ENCODE measurements around the gene NDUFB5.
A peak's percentile ranks its signal among the peaks of the same experiment; 100 is the strongest.

The NDUFB5 gene

GRCh38 chr3:179604321-179605078 is at the start of gene NDUFB5, which contains the start of gene MRPL47:
TSS of gene NDUFB5 (plus strand) at chr3:179604794. CDS start at chr3:179604816, 22 bp downstream.
TSS of gene MRPL47 (minus strand) at chr3:179604638. CDS start at chr3:179604624, 14 bp downstream.
- DNase-seq (ENCODE audit: low read depth): peak; percentile 81

GRCh38 chr3:179558742-179559364 is 45.7 kb upstream of the NDUFB5 start:
- no peak for DNase-seq (ENCODE audit: low read depth)

- DNase-seq (ENCODE audit: low read depth): no peak
Measured at GRCh38 chr3:179560791-179561190, 43.8 kb upstream of the NDUFB5 start.

- DNase-seq (ENCODE audit: low read depth): peak; percentile 90
Measured at GRCh38 chr3:179562591-179563270, 41.9 kb upstream of the NDUFB5 start, which contains the start of gene ACTL6A. TSS of gene ACTL6A (plus strand) at chr3:179562926. CDS start at chr3:179563093, 167 bp downstream.

- DNase-seq (ENCODE audit: low read depth): peak; percentile 24
Measured at GRCh38 chr3:179563271-179563783, 41.3 kb upstream of the NDUFB5 start.

GRCh38 chr3:179565496-179565895 is 39.1 kb upstream of the NDUFB5 start:
- DNase-seq (ENCODE audit: low read depth): no peak

GRCh38 chr3:179580992-179581391 is 23.6 kb upstream of the NDUFB5 start:
- no peak for DNase-seq (ENCODE audit: low read depth)

- DNase-seq (ENCODE audit: low read depth): no peak
Measured at GRCh38 chr3:179589143-179589542, 15.5 kb upstream of the NDUFB5 start.

- no peak for DNase-seq (ENCODE audit: low read depth)
Measured at GRCh38 chr3:179590669-179591068, 13.9 kb upstream of the NDUFB5 start.

GRCh38 chr3:179591313-179591712 is 13.3 kb upstream of the NDUFB5 start:
- DNase-seq (ENCODE audit: low read depth): no peak

GRCh38 chr3:179599531-179599930 is 5.1 kb upstream of the NDUFB5 start:
- no peak for DNase-seq (ENCODE audit: low read depth)

GRCh38 chr3:179603321-179603720 is 1.3 kb upstream of the NDUFB5 start:
- no peak for DNase-seq (ENCODE audit: low read depth)

GRCh38 chr3:179603831-179604230 is 763 bp upstream of the NDUFB5 start:
- no peak for DNase-seq (ENCODE audit: low read depth)

GRCh38 chr3:179606534-179607085 is 2.0 kb downstream of the NDUFB5 start:
- no peak for DNase-seq (ENCODE audit: low read depth)

- no peak for DNase-seq (ENCODE audit: low read depth)
Measured at GRCh38 chr3:179608931-179609720, 4.5 kb downstream of the NDUFB5 start.

GRCh38 chr3:179610066-179610465 is 5.5 kb downstream of the NDUFB5 start:
- DNase-seq (ENCODE audit: low read depth): no peak

- no peak for DNase-seq (ENCODE audit: low read depth)
Measured at GRCh38 chr3:179613807-179614206, 9.2 kb downstream of the NDUFB5 start.

GRCh38 chr3:179615458-179616173 is 11.0 kb downstream of the NDUFB5 start:
- DNase-seq (ENCODE audit: low read depth): no peak

- no peak for DNase-seq (ENCODE audit: low read depth)
Measured at GRCh38 chr3:179622023-179622422, 17.4 kb downstream of the NDUFB5 start.

- DNase-seq (ENCODE audit: low read depth): no peak
Measured at GRCh38 chr3:179624451-179624850, 19.9 kb downstream of the NDUFB5 start.

All from stimulated activated CD8-positive, alpha-beta memory T cell treated with anti-CD3 and anti-CD28 coated beads, Interleukin-15, amount 100 ng/mL, for 24 hours (primary cell).